Suprapubic skin (tissue), 3 donors: ENCODE results near the gene OR8K1.

Source experiments
- POLR2AphosphoS5 ChIP-seq, 3 donors: sonication (generic); formaldehyde crosslinking; IDR thresholded peaks; one replicate each; pipeline ENCODE4 v1.6.1; 2017; ENCODE audit warnings: antibody characterized with exemption in 3 of 3
- TF ChIP-seq, protein P1 (sequence below), 2 donors: fragments of 200-600 bp in 1 of 2; fragments of 450-650 bp in 1 of 2; sonication (generic) in 1 of 2; IDR thresholded peaks; one replicate each; pipeline ENCODE4 v1.5.1; 2016 to 2019; ENCODE audit warnings: antibody characterized with exemption in 2 of 2, mild to moderate bottlenecking in 1 of 2, moderate library complexity in 1 of 2

DNA sequence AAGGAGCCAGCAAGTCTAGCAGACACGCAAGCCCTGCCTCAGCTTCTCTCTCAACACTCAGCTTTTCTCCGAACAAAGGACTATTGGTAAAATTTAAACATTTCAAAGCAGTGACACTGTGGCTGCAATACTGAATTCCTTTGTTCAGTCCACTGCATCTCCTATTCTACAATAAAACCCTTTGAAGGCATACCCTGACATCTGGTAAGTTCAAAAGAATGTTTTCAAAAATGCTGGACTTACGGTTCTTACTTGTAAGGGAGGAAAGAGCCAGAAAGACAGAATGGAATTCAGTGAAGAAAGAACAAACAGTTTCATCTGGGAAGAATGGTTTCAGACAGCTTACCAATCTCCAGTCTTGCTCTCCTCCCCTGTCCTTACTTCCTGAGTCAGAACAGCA lies 12.7 kb upstream of the OR8K1 start:
- no peak for TF ChIP-seq POLR2AphosphoS5 (IDR thresholded peaks at IDR 0.05)
- TF ChIP-seq, protein P1, sequence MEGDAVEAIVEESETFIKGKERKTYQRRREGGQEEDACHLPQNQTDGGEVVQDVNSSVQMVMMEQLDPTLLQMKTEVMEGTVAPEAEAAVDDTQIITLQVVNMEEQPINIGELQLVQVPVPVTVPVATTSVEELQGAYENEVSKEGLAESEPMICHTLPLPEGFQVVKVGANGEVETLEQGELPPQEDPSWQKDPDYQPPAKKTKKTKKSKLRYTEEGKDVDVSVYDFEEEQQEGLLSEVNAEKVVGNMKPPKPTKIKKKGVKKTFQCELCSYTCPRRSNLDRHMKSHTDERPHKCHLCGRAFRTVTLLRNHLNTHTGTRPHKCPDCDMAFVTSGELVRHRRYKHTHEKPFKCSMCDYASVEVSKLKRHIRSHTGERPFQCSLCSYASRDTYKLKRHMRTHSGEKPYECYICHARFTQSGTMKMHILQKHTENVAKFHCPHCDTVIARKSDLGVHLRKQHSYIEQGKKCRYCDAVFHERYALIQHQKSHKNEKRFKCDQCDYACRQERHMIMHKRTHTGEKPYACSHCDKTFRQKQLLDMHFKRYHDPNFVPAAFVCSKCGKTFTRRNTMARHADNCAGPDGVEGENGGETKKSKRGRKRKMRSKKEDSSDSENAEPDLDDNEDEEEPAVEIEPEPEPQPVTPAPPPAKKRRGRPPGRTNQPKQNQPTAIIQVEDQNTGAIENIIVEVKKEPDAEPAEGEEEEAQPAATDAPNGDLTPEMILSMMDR (IDR thresholded peaks at IDR 0.05): no peak
